NCI-H748 (cell line): ENCODE results near the gene SERPINA12.
A peak's percentile ranks its signal among the peaks of the same experiment; 100 is the strongest.
"Not testable (repeated sequence)": the region's sequence is repeated elsewhere in the genome, so short reads cannot be mapped to it uniquely, and the experiment has no call there.

Source experiments
- DNase-seq: peaks from one replicate; lab custom pipeline; 2025; ENCODE audit not compliant: unreplicated experiment; lab: John Stamatoyannopoulos, UW

The SERPINA12 gene

GRCh38 chr14:94538070-94538740 lies 28.9 kb upstream of the SERPINA12 start:
- DNase-seq = peak; percentile 37

GRCh38 chr14:94536836-94537235 lies 27.6 kb upstream of the SERPINA12 start:
- peak; percentile 51 for DNase-seq

DNA sequence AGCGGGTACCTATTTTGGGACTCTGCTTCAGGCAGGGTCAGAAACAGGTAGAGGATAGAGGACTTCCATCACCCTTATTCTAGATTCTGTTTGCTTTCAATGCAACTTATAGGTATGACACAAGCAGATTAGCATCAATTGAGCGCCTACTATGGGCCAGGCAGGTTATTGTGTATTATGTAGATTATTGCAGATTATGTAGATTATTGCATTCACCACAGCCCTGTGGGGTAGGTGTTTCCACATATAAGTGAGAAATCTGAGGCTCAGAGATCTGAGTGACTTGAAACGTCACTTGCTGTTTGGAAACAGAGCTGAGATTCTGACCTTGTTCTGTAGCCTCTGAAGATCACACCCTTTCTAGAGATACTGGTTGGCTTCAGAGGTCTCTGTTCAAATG lies 26.2 kb upstream of the SERPINA12 start:
- no peak for DNase-seq

DNA sequence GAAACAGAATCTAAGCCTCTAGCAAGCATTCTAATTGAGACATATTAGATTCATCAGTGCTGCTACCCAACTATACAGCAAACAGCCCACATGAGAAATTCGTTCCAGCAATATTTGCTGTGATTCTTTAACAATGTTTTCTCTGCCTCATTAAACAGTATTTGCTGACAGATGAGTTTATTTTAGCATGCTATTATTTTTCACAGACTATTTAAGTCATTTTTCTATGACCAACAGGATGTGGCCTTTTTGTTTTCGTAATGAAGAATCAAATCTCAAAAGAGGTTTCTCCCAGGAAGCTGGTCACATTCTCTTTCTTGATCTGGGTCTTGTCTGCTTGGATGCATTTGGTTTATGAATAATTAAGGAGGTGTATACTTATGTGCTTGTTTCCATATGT lies 23.2 kb upstream of the SERPINA12 start:
- no peak for DNase-seq

GRCh38 chr14:94531187-94531586 lies 21.9 kb upstream of the SERPINA12 start:
- no peak for DNase-seq

DNA sequence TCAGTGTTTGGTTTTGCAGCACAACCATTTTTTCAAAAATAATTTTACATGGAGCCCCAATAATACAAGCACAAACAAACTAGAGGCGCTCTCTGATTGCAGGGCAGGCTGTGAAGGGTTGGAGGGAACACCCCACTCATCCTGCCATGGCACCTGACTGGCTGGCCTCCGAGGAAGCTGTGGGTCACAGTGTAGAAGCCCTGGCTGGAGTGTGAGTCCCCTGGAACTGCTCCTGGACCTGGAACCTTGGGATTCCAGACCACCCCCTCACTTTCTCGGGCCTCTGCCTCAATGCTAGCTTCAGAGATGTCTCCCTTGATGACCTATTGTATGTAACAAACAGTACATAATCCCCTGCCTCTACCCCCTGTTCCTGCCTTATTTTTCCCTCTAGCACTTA lies 14.8 kb upstream of the SERPINA12 start:
- no peak for DNase-seq

DNA sequence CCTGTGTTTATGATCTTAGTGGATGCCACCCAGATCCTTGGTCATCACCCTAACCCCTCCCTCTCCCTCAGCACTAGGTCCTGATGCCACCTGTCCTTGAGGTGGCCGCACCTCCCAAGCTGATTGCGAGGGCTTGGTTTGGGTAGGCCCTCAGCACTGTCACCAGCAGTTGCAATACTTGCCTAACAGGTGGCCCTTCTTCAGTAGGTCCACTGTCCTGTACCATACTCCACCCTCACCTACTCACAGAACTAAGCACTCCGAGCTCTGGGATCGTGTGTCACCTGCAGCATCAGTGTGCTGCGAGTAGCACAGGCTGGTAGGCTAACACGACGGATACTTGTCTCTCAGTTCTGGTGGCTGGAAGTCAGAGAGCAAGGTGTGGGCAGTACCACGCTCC lies 14.0 kb upstream of the SERPINA12 start:
- no peak for DNase-seq

DNA sequence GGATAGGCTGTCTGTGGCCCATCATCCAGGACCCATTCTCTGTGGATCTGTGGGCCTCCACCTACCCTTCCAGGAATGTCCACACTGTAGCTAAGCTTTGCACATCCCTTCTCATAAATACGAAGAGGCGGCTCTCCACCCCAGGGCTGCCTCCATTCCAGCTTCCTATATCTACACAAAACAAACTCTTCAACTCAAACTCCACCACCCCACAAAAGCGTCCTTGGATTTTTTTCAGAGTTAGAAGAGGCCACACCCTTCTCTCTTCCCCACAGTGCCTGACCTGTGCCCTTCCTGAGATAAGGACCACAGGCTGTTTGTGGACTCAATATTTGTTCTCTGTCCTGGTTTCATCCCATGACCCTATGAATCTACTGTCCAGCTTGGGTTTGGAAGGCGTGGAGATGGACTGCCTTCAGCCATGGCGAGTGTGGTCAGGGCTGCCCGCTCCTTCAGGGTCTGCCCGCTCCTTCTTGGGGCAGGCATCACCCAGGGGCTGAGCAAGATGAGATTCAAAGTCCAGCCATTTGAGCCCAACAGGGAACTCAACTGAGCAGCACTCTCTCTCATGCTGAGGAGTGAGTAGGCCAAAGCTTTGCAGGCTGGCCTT lies 13.0 kb upstream of the SERPINA12 start:
- DNase-seq = no peak

- DNase-seq = no peak
These were observed 12.3 kb upstream of the SERPINA12 start for GRCh38 chr14:94521375-94522114.

GRCh38 chr14:94517641-94518257 lies 8.5 kb upstream of the SERPINA12 start:
- no peak for DNase-seq

DNA sequence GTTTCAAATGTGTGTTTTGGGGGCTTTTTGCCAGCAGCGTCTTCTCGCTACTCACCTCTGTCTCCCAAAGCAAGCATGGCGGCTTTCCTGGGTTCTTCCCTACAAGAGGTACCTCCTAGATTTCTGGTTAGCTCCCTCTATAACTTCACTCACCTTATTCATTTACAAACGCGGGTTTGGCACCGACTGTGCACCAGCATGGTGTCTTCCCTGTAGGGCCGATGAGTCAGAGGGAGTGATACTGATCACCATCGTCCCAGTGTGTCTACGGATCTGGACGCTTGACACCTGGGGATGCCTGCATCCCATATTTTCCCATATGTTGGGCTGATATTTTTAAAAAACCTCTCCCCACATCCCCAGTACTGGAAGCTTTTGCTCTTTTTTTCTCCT lies 8.0 kb upstream of the SERPINA12 start:
- DNase-seq = no peak

- DNase-seq = no peak
These were observed 6.6 kb upstream of the SERPINA12 start for GRCh38 chr14:94515856-94516255.

GRCh38 chr14:94515426-94515825 lies 6.2 kb upstream of the SERPINA12 start:
- no peak for DNase-seq

DNA sequence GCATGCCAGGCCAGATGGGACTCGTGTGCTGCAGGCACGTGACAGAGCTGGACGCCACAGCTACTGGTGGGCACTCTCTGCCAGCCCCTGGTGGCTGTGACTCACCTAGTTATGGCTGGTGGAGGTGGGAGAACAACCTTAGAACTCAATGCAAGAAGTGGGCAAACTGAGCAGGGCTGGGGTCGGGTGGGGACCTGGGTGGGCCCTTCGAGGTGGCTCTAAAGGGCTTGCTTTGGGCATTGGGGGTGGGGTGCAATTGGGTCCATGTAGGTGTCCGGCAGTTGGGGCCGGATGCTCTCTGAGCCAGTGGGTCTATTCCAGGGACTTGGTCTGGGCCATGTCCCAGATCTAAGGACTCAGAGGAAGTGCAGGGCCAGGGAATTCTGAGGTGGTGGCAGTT lies 5.1 kb upstream of the SERPINA12 start:
- DNase-seq = no peak

DNA sequence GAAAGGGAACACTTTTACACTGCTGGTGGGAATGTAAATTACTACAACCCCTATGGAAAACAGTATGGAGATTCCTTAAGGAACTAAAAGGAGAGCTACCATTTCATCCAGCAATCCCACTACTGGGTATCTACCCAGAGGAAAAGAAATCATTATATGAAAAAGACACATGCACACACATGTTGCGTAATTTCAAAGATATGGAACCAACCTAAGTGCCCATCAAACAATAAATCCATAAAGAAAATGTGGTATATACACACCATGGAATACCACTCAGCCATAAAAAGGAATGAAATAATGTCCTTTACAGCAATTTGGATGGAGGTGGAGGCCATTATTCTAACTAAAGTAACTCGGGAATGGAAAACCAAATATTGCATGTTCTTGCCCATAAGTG lies 1.2 kb upstream of the SERPINA12 start:
- not testable (repeated sequence) for DNase-seq

- no peak for DNase-seq
These were observed 3.6 kb downstream of the SERPINA12 start for GRCh38 chr14:94505641-94506040.

DNA sequence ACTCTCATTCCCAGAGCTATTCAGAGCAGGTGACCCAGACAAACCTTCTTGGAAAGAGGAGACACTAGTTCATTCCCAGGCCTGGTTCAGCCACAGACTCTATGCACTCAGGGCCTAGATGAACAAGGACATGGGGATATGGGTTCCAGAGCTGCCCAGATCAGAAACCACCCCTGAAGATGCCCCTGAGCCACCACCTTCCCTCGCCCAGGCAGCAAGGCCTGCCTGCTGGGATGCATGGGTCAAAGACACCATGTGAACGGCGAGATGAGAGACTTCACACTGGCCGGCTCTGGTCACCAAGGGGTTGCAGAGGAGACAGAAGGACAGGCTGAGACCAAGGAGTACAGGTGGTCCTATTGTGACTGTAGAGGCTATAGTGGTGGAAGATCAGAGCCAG lies 4.1 kb downstream of the SERPINA12 start:
- no peak for DNase-seq

DNA sequence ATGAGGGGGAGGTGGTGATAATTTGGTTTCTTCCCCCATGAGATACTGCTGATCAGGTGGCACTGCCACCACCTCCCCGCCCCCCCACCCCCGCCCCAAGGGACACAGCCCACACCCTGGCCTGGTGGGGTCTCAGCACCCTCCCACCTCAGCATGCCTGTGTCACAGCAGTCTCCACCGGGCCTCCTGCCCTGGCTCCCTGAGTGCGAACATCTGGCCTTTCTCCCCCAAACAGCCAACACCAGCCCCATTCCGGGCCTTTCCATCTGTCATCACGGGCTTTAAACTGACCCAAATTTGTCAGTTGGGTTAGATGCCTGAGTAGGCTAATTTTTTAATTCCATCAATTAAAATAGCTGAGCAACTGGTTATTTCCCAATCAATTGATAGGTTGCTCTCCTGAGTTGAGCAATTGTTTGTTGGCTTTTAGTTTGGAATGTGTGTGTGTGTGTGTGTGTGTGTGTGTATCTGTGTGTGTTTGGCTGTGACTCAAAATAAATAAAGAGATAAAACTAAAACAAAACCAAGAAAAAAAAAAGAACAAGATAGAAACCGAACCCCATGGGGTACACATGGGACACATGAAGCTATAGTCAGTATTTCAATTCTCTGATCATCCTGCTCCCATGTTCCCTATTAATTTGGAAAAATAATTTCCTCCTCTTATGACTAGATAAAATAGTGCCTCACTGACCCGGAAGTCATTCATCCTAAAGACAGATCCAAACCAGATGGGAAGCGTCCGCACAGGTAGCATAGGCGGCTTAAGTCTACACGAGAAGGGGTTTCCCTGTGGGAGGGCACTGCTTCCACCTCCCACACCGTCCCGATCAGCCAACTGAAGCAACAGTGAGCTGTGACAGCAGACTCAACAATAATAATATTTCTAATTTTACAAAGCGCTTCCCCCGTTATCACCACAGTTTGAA lies 7.4 kb downstream of the SERPINA12 start:
- DNase-seq = no peak

DNA sequence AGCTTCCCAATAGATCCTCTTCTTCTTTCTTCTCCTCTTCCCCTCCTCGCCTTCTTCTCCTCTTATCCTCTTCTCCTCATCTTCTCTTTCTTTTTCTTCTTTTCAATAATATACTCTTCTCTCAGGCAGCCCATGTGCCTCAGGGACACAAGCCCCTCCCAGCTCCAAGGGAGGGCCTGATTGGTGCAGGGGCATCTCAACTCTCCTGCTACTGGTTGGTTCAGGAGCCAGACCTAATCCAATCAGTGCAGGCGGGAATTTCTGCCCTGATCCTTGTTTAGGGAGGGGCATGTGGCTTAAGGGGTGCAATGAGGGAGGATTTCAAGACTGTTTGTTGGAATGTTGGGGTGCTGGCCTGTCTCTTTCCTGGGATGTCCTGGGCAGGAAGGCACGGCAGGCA lies 9.0 kb downstream of the SERPINA12 start:
- DNase-seq = no peak

- no peak for DNase-seq
These were observed 9.6 kb downstream of the SERPINA12 start for GRCh38 chr14:94499673-94500072.

DNA sequence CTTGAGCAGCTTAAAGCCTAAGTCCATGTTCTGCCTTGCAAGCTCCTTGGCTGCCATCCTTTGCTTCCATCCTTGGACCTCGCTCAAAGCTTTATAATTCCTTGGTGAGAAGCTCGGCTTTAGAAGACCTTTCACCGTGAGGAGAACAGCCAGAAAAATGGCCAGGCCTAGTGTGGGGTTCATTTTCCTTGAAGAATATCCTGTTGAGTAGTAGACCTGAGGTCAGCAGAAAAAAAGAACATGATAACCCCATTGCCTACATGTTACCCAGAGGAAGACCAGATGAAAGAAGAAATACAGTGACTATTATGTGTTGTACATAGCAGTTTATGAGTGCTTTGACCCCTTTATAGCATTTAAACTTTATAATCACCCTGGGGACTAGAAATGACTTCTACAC lies 11.1 kb downstream of the SERPINA12 start:
- DNase-seq = no peak
